Stomach (tissue), 4 donors: ENCODE results near the gene ANKS1B.

Experiments used
- EP300 ChIP-seq: sonication (generic); formaldehyde crosslinking; IDR thresholded peaks from one replicate; pipeline ENCODE4 v1.6.1; 2017; ENCODE audit warnings: antibody characterized with exemption
- POLR2A ChIP-seq, 4 donors: fragments of 450-650 bp; IDR thresholded peaks; one replicate each; pipeline ENCODE4 v1.6.1; 2016; ENCODE audit warnings: antibody characterized with exemption in 4 of 4, control low read depth in 2 of 4, mild to moderate bottlenecking in 1 of 4, moderate library complexity in 1 of 4
- TF ChIP-seq, protein P1 (sequence below), 7 experiments: fragments of 450-650 bp in 4 of 7; fragments of 200-600 bp in 3 of 7; sonication (generic) in 3 of 7; IDR thresholded peaks; one replicate each; pipeline ENCODE4 v1.5.1; 2016 to 2019; ENCODE audit warnings: antibody characterized with exemption in 7 of 7, control low read depth in 2 of 7, mild to moderate bottlenecking in 1 of 7

GRCh38 chr12:99834710-99835109 lies 150.0 kb downstream of the ANKS1B start:
- TF ChIP-seq, protein P1, sequence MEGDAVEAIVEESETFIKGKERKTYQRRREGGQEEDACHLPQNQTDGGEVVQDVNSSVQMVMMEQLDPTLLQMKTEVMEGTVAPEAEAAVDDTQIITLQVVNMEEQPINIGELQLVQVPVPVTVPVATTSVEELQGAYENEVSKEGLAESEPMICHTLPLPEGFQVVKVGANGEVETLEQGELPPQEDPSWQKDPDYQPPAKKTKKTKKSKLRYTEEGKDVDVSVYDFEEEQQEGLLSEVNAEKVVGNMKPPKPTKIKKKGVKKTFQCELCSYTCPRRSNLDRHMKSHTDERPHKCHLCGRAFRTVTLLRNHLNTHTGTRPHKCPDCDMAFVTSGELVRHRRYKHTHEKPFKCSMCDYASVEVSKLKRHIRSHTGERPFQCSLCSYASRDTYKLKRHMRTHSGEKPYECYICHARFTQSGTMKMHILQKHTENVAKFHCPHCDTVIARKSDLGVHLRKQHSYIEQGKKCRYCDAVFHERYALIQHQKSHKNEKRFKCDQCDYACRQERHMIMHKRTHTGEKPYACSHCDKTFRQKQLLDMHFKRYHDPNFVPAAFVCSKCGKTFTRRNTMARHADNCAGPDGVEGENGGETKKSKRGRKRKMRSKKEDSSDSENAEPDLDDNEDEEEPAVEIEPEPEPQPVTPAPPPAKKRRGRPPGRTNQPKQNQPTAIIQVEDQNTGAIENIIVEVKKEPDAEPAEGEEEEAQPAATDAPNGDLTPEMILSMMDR (IDR thresholded peaks at IDR 0.05): no peak
- TF ChIP-seq POLR2A (IDR thresholded peaks at IDR 0.05) (no peak), EP300 (no peak)
